HUES6 (cell line): ENCODE measurements around the gene CBFB.

Source experiments
- H3K27ac ChIP-seq: 2 replicates; pipeline ENCODE4 v1.7.0; 2013; ENCODE audit warnings: low read depth, mild to moderate bottlenecking, low read length, inconsistent platforms
- H3K27me3 ChIP-seq: 2 replicates; pipeline ENCODE4 v1.6.1; 2013; ENCODE audit warnings: low read length; ENCODE audit not compliant: control insufficient read depth, insufficient read depth
- H3K36me3 ChIP-seq: 2 replicates; pipeline ENCODE4 v1.6.1; 2013; ENCODE audit warnings: low read length; ENCODE audit not compliant: control insufficient read depth, insufficient read depth
- H3K4me1 ChIP-seq: 2 replicates; pipeline ENCODE4 v1.6.1; 2013; ENCODE audit warnings: low read length; ENCODE audit not compliant: control insufficient read depth, insufficient read depth
- H3K4me3 ChIP-seq: 2 replicates; pipeline ENCODE4 v1.5.1; 2013; ENCODE audit warnings: low read depth, low read length
- H3K9ac ChIP-seq: one replicate; pipeline ENCODE4 v1.6.1; 2013; ENCODE audit warnings: mild to moderate bottlenecking, low read length
- H3K9me3 ChIP-seq: 2 replicates; pipeline ENCODE4 v1.6.1; 2013; ENCODE audit warnings: low read depth, low read length; ENCODE audit not compliant: control insufficient read depth, insufficient read depth

Gene CBFB

DNA sequence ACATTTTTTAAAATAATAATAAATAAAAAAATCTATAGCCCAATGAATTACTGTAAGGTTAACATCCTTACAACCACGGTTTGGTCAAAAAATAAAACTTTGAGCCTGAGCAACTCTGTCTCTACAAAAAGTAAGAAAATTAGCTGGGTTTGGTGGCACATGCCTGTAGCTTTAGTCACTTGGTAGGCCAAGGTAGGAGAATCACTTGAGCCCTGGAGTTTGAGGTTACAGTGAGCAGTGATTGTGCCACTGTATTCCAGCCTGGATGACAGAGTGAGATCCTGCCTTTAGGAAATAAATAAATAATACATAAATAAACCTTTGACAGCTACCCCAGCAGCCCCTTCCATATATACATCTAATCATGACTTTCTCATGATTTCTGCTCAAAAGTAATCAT is 53.9 kb downstream of the CBFB start:
- H3K4me1 ChIP-seq, result no peaks in the 10 kb centered on the region
- no peak overlapping the region for H3K4me3 ChIP-seq
- H3K27ac ChIP-seq, result no peak overlapping the region
- no peak overlapping the region for H3K9ac ChIP-seq
- no peaks in the 10 kb centered on the region for H3K9me3 ChIP-seq
- H3K27me3 ChIP-seq, result no peaks in the 10 kb centered on the region
- peaks cover 5% of the 10 kb centered on the region for H3K36me3 ChIP-seq

DNA sequence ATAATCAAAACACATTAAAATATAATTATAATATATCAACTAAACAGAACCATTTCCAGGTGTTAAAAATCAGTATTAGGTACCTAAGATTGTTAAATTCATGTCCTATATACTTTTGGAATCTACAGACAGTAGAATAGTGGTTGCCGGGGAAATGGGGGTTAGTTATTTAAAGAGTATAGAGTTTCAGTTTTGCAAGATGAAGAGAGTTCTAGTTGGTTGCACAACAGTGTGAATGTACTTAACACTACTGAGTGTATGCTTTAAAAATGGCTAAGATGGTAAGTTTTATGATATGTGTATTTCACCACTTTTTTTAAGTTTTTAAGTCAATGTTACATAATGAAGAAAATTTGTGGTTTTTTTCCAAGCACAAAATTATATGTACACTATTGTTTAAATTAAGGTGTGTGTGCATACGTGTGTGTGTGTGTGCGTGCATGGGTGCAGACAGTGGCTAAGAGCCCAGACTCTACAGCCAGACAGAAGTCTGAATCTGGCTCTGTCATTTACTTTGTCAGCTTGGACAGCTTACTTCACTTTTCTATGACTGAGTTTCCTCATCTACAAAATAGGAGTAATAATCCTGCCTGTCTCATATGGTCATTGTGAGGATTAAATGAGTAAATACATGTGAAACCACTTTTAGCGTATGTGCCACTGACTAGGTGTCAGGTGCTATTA is 55.5 kb downstream of the CBFB start:
- Histone ChIP-seq H3K27me3 (no peaks in the 10 kb centered on the region), H3K4me1 (no peaks in the 10 kb centered on the region), H3K9ac (no peak overlapping the region), H3K27ac (no peak overlapping the region), H3K36me3 (peaks cover 5% of the 10 kb centered on the region), H3K9me3 (no peaks in the 10 kb centered on the region), H3K4me3 (no peak overlapping the region)

DNA sequence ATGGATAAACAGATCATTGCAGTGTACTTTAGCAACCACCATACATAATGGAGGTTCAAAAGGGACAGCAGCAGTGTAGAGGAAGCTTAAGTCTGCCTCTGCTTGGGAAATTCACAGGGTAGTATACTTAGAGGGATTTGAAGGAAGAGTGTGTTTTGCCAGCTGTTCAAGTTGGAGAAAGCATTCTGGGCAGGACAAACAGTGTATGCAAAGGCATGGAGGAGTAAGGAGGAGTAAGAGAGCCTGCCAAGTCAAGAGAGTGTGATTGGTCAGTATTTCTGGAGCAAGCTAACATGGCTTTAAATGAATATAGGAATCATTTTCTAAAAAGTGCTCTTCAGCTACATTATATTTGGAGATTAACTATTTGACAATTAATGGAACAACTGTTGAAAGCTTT is 57.9 kb downstream of the CBFB start:
- H3K4me1 ChIP-seq, result no peaks in the 10 kb centered on the region
- H3K4me3 ChIP-seq, result no peak overlapping the region
- H3K36me3 ChIP-seq, result peaks cover 5% of the 10 kb centered on the region
- no peak overlapping the region for H3K9ac ChIP-seq
- no peaks in the 10 kb centered on the region for H3K9me3 ChIP-seq
- H3K27me3 ChIP-seq, result no peaks in the 10 kb centered on the region
- no peak overlapping the region for H3K27ac ChIP-seq

DNA sequence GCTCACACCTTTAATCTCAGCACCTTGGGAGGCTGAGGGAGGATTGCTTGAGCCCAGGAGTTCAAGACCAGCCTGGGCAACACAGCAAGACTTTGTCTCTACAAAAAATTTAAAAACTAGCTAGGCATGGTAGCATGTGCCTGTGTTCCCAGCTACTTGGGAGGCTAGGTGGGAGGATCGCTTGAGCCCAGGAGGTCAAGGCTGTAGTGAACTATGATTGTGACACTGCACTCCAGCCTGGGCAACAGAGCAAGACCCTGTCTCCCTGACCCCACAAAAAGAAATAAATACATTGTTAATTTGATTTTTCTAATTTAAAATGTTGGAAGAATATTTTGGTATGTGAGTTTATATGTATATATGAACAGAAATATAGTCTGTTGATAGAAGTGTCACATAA is 58.3 kb downstream of the CBFB start:
- H3K9ac ChIP-seq, result no peak overlapping the region
- H3K4me1 ChIP-seq, result no peaks in the 10 kb centered on the region
- no peaks in the 10 kb centered on the region for H3K27me3 ChIP-seq
- no peak overlapping the region for H3K27ac ChIP-seq
- no peaks in the 10 kb centered on the region for H3K9me3 ChIP-seq
- no peak overlapping the region for H3K4me3 ChIP-seq
- peaks cover 5% of the 10 kb centered on the region for H3K36me3 ChIP-seq

DNA sequence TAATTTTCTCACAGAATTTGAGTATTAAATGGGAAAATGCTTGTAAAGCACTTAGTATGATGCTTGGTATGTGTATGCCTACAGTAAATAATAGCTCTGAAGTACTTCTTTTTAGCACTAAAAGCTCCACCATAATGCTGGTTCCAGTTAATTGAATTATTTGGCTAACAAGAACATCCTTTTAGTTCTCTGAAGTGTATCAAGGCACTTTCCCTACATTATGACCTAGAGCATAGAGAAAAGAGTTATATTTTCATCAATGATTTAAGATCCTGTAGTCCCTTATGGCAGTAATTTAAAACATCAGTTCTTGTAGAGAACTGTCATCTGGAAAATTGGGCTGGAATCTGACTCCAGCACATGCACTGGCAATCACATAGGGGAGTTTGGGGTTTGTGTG is 58.9 kb downstream of the CBFB start:
- Histone ChIP-seq H3K27ac (no peak overlapping the region), H3K9me3 (no peaks in the 10 kb centered on the region), H3K36me3 (peaks cover 5% of the 10 kb centered on the region), H3K4me1 (no peaks in the 10 kb centered on the region), H3K4me3 (no peak overlapping the region), H3K27me3 (no peaks in the 10 kb centered on the region), H3K9ac (no peak overlapping the region)

DNA sequence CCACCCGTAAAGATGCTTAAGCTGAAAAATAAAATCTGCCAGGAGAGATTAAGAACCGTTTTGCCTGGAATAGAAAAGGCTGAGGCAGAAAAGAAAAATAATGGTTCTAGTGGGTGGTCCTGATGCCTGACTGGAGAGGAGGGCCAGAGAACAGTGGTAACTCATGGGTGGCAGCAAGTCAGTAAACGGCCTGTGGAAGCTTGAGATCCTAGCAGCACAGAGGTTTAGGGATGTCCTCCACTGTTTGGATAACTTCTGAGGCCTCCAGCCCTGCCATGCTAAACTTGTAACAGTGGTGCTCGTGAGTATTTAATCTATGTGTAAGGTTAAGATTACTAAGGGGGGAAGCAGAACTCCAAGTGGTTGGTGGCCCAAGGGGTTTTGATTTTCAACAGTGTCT is 59.6 kb downstream of the CBFB start:
- H3K27me3 ChIP-seq, result no peaks in the 10 kb centered on the region
- H3K9me3 ChIP-seq, result no peaks in the 10 kb centered on the region
- peaks cover 5% of the 10 kb centered on the region for H3K36me3 ChIP-seq
- no peak overlapping the region for H3K27ac ChIP-seq
- no peaks in the 10 kb centered on the region for H3K4me1 ChIP-seq
- no peak overlapping the region for H3K4me3 ChIP-seq
- H3K9ac ChIP-seq, result no peak overlapping the region

DNA sequence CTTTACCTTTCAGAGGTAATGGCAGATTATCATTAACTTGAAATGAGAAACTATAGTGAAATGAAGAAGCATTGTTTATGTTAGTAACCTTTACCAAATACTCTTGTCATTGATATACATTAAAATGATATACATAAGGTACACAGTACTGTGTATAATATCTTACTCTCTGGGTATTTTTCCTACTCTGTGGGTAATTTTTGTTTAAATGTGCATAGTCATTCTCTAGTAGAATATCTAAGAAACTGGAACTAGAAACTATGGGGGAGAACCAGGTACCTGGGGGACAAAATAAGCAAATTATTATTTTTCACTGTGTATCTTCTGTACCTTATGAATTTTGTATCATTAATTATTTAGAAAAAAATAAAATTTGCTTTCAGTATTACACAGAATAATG is 60.2 kb downstream of the CBFB start:
- Histone ChIP-seq H3K9me3 (no peaks in the 10 kb centered on the region), H3K9ac (no peak overlapping the region), H3K27me3 (no peaks in the 10 kb centered on the region), H3K4me3 (no peak overlapping the region), H3K27ac (no peak overlapping the region), H3K36me3 (peaks cover 5% of the 10 kb centered on the region), H3K4me1 (no peaks in the 10 kb centered on the region)

DNA sequence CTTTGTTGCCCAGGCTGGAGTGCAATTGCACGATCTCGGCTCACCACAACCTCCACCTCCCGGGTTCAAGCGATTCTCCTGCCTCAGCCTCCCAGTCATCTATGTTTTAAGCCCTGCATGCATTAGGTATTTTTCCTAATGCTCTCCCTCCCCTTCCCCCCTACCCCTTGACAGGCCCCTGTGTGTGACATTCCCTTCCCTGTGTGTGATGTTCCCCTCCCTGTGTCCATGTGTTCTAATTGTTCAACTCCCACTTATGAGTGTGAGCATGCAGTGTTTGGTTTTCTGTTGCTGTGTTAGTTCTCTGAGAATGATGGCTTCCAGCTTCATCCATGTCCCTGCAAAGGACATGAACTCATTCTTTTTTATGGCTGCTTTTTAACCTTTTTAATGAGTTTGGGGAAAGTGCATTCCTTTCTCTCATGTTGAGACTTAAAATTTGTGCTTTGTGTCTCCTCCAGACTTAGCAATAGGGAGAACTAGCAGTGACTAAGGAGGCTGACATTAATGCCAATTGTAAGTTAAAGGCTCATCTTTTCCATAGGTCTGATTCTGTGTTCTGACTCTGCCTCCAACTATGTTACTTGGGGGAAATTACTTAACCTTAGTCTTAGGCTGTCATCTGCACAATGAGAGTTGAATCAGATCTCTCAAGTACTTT is 63.1 kb downstream of the CBFB start:
- no peaks in the 10 kb centered on the region for H3K4me1 ChIP-seq
- no peak overlapping the region for H3K4me3 ChIP-seq
- H3K27me3 ChIP-seq, result no peaks in the 10 kb centered on the region
- H3K9ac ChIP-seq, result no peak overlapping the region
- H3K36me3 ChIP-seq, result no peaks in the 10 kb centered on the region
- no peaks in the 10 kb centered on the region for H3K9me3 ChIP-seq
- H3K27ac ChIP-seq, result no peak overlapping the region

DNA sequence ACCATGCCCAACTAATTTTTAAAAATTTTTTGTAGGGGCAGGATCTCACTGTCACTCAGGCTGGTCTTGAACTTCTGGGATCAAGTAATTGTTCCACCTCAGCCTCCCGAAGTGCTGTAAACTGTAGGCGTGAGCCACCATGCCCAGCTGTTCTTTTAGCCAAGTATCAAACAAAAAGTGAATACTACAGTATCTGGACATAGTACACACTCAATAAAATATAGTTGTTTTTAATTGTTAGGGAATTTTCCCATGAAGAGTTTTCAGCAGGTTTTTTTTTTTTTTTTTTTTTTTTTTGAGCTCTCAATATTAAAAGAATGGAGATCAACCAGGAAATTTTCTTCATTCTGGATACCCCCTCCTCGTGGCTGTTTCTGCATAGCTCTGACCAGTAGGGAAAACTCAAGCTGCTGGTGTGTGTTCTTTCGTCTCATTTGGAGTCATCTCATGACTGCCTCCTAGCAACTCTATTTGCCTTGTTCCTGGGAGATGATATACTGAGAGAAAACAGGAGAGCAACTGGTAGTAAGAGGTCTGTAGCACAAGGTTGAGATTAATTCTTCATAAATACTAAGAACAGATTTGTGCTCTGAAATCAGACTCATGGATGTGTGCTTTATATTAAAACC is 64.3 kb downstream of the CBFB start:
- H3K27ac ChIP-seq, result no peak overlapping the region
- H3K9ac ChIP-seq, result no peak overlapping the region
- H3K4me3 ChIP-seq, result no peak overlapping the region
- H3K4me1 ChIP-seq, result no peaks in the 10 kb centered on the region
- no peaks in the 10 kb centered on the region for H3K9me3 ChIP-seq
- H3K36me3 ChIP-seq, result no peaks in the 10 kb centered on the region; the same call in 1 of the 2 replicates
- H3K27me3 ChIP-seq, result no peaks in the 10 kb centered on the region

DNA sequence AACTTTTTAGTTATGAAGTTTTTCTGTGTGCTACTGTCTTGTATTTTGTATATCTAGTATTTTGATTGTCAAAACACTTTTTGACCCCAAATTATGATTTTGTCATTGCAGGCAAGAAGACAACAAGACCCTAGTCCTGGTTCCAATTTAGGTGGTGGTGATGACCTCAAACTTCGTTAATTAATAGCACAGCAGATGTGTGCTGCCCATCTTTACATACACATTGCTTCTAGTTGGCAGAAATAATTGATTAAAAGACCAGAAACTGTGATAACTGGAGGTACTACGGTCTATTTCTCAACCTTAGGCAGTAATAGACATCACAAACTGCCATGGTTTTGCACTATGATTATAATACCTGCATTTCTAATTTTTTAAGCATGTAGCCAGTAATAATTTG is 69.7 kb downstream of the CBFB start:
- Histone ChIP-seq H3K4me3 (no peak overlapping the region), H3K36me3 (peaks cover 7% of the 10 kb centered on the region; the same call in 1 of the 2 replicates), H3K27me3 (no peaks in the 10 kb centered on the region), H3K4me1 (no peaks in the 10 kb centered on the region), H3K9ac (no peak overlapping the region), H3K27ac (no peak overlapping the region), H3K9me3 (no peaks in the 10 kb centered on the region)

DNA sequence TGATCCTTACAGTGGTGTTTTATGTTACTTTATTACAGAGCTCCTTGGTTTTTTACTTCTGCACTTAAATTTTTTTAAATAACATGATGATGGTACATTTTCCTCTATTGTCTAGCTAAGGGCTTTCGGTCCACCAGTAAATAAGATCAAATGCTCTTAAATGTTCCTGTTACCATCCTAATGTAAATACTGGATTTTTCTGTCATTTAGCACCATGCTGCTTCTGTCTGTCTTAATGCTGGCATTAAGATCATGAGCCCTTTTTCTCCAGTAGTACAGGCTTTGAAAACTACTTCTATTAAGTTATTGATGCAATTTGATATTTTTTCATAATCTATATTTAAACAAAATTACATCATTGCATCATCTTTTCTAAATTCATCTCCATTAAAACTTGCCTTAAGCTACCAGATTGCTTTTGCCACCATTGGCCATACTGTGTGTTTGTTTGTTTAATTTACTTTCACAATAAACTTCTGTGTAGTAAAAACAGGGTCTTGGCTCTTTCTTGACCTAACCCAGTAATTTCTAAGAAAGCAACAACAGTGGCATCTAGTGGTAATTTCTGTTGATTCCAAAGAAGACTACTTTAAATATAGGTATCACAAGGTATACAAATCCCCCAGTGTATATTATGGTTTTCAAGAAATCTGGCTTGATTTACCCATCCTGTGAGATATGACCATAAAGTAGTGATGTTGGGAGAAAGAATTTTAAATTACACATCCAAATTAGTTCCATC is 71.8 kb downstream of the CBFB start:
- Histone ChIP-seq H3K27ac (no peak overlapping the region), H3K27me3 (no peaks in the 10 kb centered on the region), H3K4me1 (no peaks in the 10 kb centered on the region), H3K36me3 (peaks cover 7% of the 10 kb centered on the region; the same call in 1 of the 2 replicates), H3K4me3 (no peak overlapping the region), H3K9me3 (no peaks in the 10 kb centered on the region), H3K9ac (no peak overlapping the region)
